Stimulated activated CD4-positive, alpha-beta T cell treated with anti-CD3 and anti-CD28 coated beads, TNF-alpha, amount 100 ng/mL, for 1 hour (primary cell): ENCODE results near the gene PHF1.
A peak's percentile ranks its signal among the peaks of the same experiment; 100 is the strongest.

Experiments used
- DNase-seq, 3 donors: peaks; one replicate each; pipeline ENCODE4 v3.0.0-alpha.2; 2020; ENCODE audit warnings: low read depth in 3 of 3, low spot score in 1 of 3

PHF1 gene

GRCh38 chr6:33453393-33454008 is 42.7 kb downstream of the PHF1 start:
- DNase-seq, result no peak

DNA sequence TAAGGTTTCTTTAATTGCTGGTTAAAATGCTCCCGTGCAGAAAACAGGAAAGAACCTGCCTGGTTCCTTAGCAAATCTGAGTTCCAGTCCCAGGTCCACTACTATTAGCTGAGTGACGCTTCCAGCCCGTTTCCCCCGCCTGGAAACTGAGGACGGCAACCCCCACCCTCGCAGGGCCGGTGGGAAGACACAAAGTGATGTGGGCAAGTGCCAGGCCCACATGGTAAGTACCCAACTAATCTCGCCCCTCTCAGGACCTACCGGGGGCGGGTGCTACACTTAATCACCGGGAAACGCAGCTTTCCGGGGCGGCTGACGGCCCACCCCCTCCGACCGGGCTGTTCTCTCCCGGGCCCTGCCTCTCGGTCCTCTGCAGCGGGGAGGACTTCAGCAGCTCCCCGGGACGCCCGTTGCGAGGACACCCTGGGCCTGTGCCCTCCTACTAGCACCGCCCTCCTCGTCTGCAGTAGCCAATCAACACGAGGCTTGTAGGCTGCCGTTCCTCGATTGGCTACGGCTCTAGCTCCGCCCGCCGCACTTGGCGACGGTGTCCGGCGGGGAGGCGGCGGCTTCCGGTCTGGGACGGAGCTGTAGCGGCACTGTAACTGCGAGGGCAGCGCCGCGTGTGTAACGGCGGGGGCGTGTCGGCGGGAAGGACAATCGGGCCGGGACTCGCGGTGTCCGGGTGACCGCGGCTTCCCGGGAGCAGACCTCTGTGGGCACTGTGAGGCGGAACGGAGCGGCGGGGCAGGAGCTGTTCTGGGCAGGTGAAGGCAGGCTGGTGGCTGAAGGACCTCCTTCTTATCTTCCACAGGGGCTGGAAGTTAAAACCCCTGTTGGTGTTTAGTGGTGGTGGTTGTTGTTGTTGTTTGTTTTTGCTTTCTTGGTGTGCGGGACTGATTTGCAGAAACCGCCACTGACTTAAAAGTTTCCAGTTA is 43.5 kb downstream of the PHF1 start, which contains the start of gene ZBTB9:
Gene ZBTB9, plus strand, starts transcription at position 568 of the 938 bp plus-strand sequence. CDS start 525 bp downstream, outside the sequence.
- peak; percentile 82 to 87 (median 87) for DNase-seq

GRCh38 chr6:33455051-33455450 is 44.2 kb downstream of the PHF1 start:
- DNase-seq, result no peak

GRCh38 chr6:33456156-33456555 is 45.3 kb downstream of the PHF1 start:
- DNase-seq, result no peak

DNA sequence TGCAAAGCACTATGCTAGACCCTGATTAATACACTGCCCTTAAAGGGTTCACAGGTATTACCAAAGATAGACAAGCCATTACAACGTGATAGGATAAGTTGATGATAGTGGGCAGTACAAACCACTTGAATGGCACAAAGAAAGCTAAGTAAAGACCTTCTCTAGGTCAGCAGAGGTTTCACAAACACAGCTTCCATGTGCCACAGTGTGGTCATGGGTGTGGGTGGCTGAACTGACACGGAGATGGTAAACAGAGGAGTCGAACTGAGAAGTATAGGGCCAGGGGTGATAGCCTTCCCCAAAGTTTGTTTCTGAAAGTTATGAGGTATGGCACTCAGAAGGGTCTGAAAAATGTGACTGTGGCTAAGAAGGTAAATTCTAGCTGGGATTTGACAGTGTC is 47.9 kb downstream of the PHF1 start:
- DNase-seq, result no peak

GRCh38 chr6:33459226-33459625 is 48.4 kb downstream of the PHF1 start:
- no peak for DNase-seq
